ENCODE data around the gene RFLNA. TPM values are rescaled to one million over a fixed set of nuclear protein-coding genes. Genes with fewer than 3 reads are reported as not detected.

RFLNA gene
- total RNA-seq, 2 experiments from 2014 or later: not detected

DNA sequence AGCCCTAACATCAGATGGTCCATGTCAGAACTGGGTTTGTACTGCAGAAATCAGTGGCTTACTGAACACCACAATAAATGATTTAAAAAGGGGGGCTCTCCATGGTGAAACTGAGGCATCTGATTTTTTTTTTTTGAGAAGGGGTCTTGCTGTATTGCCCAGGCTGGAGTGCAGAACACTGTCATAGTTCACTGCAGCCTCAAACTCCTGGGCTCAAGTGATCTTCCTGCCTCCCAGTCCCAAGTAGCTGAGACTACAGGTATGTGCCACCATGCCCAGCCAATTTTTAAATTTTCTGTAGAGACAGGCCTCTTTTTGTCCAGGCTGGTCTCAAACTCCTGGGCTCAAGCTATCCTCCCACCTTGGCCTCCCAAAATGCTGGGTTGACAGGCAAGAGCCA lies 57.4 kb downstream of the RFLNA start:
- no peak overlapping the region for H3K4me2 ChIP-seq (ENCODE audit: low read length)
- no peaks in the 10 kb centered on the region for H3K79me2 ChIP-seq (ENCODE audit: insufficient read depth, low read depth, low read length)
- H4K20me1 ChIP-seq (ENCODE audit: insufficient read depth, low read length): no peaks in the 10 kb centered on the region
- POLR2A ChIA-PET: interaction anchor here (0.5 to 0.9 kb wide), 2 partner anchors 145 to 246 kb away, joined by 3 to 5 read pairs; no protein-coding TSS in a partner anchor
- no peak overlapping the region for H3K27ac ChIP-seq (ENCODE audit: low read depth, low read length, poor library complexity, severe bottlenecking)
- BruUV-seq (replicated peaks): no TSS peak
- H3K36me3 ChIP-seq (ENCODE audit: insufficient read depth, low read length): peaks cover 20% of the 10 kb centered on the region; the same call in 1 of the 2 replicates
- TF ChIP-seq, protein P1, sequence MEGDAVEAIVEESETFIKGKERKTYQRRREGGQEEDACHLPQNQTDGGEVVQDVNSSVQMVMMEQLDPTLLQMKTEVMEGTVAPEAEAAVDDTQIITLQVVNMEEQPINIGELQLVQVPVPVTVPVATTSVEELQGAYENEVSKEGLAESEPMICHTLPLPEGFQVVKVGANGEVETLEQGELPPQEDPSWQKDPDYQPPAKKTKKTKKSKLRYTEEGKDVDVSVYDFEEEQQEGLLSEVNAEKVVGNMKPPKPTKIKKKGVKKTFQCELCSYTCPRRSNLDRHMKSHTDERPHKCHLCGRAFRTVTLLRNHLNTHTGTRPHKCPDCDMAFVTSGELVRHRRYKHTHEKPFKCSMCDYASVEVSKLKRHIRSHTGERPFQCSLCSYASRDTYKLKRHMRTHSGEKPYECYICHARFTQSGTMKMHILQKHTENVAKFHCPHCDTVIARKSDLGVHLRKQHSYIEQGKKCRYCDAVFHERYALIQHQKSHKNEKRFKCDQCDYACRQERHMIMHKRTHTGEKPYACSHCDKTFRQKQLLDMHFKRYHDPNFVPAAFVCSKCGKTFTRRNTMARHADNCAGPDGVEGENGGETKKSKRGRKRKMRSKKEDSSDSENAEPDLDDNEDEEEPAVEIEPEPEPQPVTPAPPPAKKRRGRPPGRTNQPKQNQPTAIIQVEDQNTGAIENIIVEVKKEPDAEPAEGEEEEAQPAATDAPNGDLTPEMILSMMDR (conservative IDR thresholded peaks at IDR 0.05; ENCODE audit: low read length): no peak
- no peak for TF ChIP-seq EZH2phosphoT487 (IDR thresholded peaks at IDR 0.05; ENCODE audit: borderline replicate concordance, low read depth, low read length)
- H2AFZ ChIP-seq (ENCODE audit: low read length): no peak overlapping the region
- H3K9me3 ChIP-seq (ENCODE audit: low read length): no peaks in the 10 kb centered on the region
- H3K4me1 ChIP-seq (ENCODE audit: insufficient read depth, low read length, poor library complexity, severe bottlenecking): no peaks in the 10 kb centered on the region
- H3K4me3 ChIP-seq (ENCODE audit: low read depth, low read length, poor library complexity, severe bottlenecking): no peak overlapping the region
- intact Hi-C loops (cut with micrococcal nuclease; ENCODE audit: unreplicated experiment): no loop called here
- no peaks in the 10 kb centered on the region for H3K9me2 ChIP-seq (ENCODE audit: insufficient read depth, low read length)
- CTCF ChIA-PET (ENCODE audit: unreplicated experiment): no interaction called here
- DNase-seq (ENCODE audit: low spot score): no peak

DNA sequence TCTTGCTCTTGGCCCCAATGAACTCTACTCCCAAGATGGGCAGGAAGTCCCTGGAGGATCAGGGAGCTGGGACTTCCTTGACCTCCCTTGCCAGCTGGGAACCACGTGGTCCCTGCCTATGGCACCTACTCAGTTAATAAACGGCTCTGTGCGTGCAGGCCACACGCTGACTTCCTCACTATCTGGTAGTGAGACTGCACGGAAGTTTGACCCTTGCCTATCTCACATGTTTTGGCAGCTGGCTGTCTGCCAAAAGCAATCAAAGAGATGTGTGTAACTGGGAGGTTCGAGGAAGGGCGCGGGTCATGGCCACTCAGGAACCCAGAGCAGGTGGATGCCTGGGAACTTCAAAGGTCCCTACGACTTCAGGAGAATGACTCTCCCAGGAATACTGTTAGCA lies 57.9 kb downstream of the RFLNA start:
- Histone ChIP-seq H3K4me1 (ENCODE audit: insufficient read depth, low read length, poor library complexity, severe bottlenecking) (no peaks in the 10 kb centered on the region), H3K4me2 (ENCODE audit: low read length) (no peak overlapping the region), H3K79me2 (ENCODE audit: insufficient read depth, low read depth, low read length) (no peaks in the 10 kb centered on the region), H4K20me1 (ENCODE audit: insufficient read depth, low read length) (no peaks in the 10 kb centered on the region), H3K9me3 (ENCODE audit: low read length) (no peaks in the 10 kb centered on the region), H3K36me3 (ENCODE audit: insufficient read depth, low read length) (peaks cover 20% of the 10 kb centered on the region; the same call in 1 of the 2 replicates), H2AFZ (ENCODE audit: low read length) (no peak overlapping the region), H3K4me3 (ENCODE audit: low read depth, low read length, poor library complexity, severe bottlenecking) (no peak overlapping the region), H3K9me2 (ENCODE audit: insufficient read depth, low read length) (no peaks in the 10 kb centered on the region), H3K27ac (ENCODE audit: low read depth, low read length, poor library complexity, severe bottlenecking) (no peak overlapping the region)
- DNase-seq (ENCODE audit: low spot score): no peak
- intact Hi-C loops (cut with micrococcal nuclease; ENCODE audit: unreplicated experiment): no loop called here
- BruUV-seq (replicated peaks): no TSS peak
- ChIA-PET POLR2A (no interaction called here), CTCF (ENCODE audit: unreplicated experiment) (no interaction called here)
- TF ChIP-seq, protein P1 (conservative IDR thresholded peaks at IDR 0.05; ENCODE audit: low read length): no peak
- TF ChIP-seq EZH2phosphoT487 (IDR thresholded peaks at IDR 0.05; ENCODE audit: borderline replicate concordance, low read depth, low read length): no peak

DNA sequence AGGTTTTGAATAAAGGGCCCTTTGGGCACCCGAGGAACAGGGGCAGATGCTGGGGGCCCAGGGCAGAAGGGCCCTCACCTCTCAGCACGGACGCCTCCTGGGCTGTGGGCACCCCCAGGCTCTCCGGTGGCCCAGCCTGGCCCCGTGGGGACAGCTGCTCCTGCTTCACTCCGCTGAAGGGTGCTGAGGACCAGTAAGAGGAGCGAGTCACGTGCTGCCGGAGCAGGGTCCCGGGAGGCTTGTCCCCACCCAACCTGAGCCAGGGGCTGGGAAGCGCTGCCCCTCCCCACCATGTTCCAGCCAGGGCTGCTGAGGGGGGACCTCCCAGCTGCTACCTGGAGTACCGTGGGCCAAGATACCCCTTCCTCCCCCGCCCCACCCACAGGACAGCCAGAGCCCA lies 59.5 kb downstream of the RFLNA start:
- no peaks in the 10 kb centered on the region for H3K9me3 ChIP-seq (ENCODE audit: low read length)
- H3K4me2 ChIP-seq (ENCODE audit: low read length): no peak overlapping the region
- POLR2A ChIA-PET: no interaction called here
- no peaks in the 10 kb centered on the region for H3K4me1 ChIP-seq (ENCODE audit: insufficient read depth, low read length, poor library complexity, severe bottlenecking)
- CTCF ChIA-PET (ENCODE audit: unreplicated experiment): no interaction called here
- no peak for DNase-seq (ENCODE audit: low spot score)
- intact Hi-C loops (cut with micrococcal nuclease; ENCODE audit: unreplicated experiment): no loop called here
- H3K4me3 ChIP-seq (ENCODE audit: low read depth, low read length, poor library complexity, severe bottlenecking): no peak overlapping the region
- TF ChIP-seq, protein P1 (conservative IDR thresholded peaks at IDR 0.05; ENCODE audit: low read length): no peak
- no peak for TF ChIP-seq EZH2phosphoT487 (IDR thresholded peaks at IDR 0.05; ENCODE audit: borderline replicate concordance, low read depth, low read length)
- H3K9me2 ChIP-seq (ENCODE audit: insufficient read depth, low read length): no peaks in the 10 kb centered on the region
- BruUV-seq (replicated peaks): no TSS peak
- no peaks in the 10 kb centered on the region for H4K20me1 ChIP-seq (ENCODE audit: insufficient read depth, low read length)
- H3K36me3 ChIP-seq (ENCODE audit: insufficient read depth, low read length): peaks cover 32% of the 10 kb centered on the region
- no peaks in the 10 kb centered on the region for H3K79me2 ChIP-seq (ENCODE audit: insufficient read depth, low read depth, low read length)
- no peak overlapping the region for H3K27ac ChIP-seq (ENCODE audit: low read depth, low read length, poor library complexity, severe bottlenecking)
- no peak overlapping the region for H2AFZ ChIP-seq (ENCODE audit: low read length)
